Glomerular endothelial cell (primary cell): ENCODE results near the gene RPTOR. TPM values are rescaled to one million over a fixed set of nuclear protein-coding genes. Genes with fewer than 3 reads are reported as not detected.

Experiments used
- DNase-seq: peaks from one replicate; pipeline ENCODE4 v3.0.0-alpha.2; 2011; ENCODE audit warnings: low read depth, low spot score; ENCODE audit errors: extremely low read depth
- total RNA-seq: library from RNA; depleted of rRNA; stranded (reverse); fragments of >200 nt; gene quantifications from 2 replicates; pipeline ENCODE4 v1.2.3, GENCODE V29; 2015

RPTOR gene
- total RNA-seq, 1 donor from 2014 or later = 37.5 TPM

- no peak for DNase-seq
Observed at GRCh38 chr17:81015136-81015535, 470.5 kb downstream of the RPTOR start.

Other genes with a start within 250 kb of the RPTOR start
- 22.0 and 30.8 TPM in 2 replicates for gene ENDOV, start 129.7 kb upstream of the RPTOR start, total RNA-seq
- 0.99 and 35.0 TPM in 2 replicates for gene NPTX1, start 68.2 kb upstream of the RPTOR start, total RNA-seq